HG03066 (cell line): ENCODE results near the gene STIP1.
A peak's percentile ranks its signal among the peaks of the same experiment; 100 is the strongest.

Source experiments
- ATAC-seq: cut with Tn5 transposase; IDR thresholded peaks from one replicate; pipeline ENCODE4 v1.9.1; 2021; ENCODE audit warnings: low read depth; ENCODE audit not compliant: unreplicated experiment

The STIP1 gene

GRCh38 chr11:64196626-64197025 lies 10.7 kb downstream of the STIP1 start:
- ATAC-seq = no peak

- no peak for ATAC-seq
Measured at GRCh38 chr11:64198511-64198910, 12.5 kb downstream of the STIP1 start.

DNA sequence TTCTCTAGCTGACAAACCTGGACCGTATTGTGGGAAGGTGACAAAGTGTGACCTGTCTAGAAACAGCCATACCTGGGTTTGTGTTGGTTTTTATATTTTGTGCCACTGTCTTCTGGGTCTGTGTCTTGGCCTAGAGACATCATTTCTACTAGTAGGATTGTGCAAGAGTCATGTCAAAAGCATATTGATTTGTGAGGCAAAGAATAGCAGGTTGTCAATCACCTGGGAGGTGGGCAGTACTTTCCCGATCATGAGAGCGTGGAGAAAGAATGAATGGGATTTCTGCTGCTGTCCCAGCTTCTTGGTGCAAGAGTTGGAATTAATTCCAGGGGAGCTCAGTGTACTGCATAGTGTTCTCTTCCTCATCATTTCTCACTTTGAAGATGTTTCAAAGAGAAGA lies 15.6 kb downstream of the STIP1 start:
- no peak for ATAC-seq

DNA sequence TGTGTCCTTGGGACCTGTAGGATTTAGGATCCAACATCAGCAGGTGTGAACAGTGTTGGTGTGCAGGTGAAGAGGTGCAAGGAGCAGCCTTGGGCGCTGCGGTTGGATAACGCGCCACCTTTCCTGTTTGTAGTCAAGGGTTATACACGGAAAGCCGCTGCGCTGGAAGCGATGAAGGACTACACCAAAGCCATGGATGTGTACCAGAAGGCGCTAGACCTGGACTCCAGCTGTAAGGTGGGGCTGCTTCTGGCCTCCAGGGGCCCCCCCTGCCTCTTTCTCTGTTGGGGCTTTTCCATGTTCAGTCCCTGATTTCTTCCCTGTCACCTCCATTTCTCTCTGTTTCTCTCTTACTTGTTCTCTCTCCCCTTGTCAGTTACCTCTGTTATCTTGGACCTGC lies 17.0 kb downstream of the STIP1 start:
- ATAC-seq = no peak

GRCh38 chr11:64203421-64204079 lies 17.6 kb downstream of the STIP1 start:
- ATAC-seq = no peak

DNA sequence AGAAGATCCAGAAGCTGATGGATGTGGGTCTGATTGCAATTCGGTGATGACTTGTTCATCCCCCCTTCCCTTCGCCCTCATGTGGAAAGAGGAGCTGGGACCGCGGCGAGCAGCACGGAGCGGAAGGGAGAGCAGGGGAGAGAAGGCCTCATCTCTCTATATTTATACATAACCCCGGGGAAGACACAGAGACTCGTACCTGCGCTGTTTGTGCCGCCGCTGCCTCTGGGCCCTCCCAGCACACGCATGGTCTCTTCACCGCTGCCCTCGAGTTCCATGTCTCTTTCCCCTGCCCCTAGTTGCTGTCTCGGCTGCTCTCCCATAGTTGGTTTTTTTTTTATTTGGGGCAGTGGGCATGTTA lies 18.1 kb downstream of the STIP1 start:
- no peak for ATAC-seq

DNA sequence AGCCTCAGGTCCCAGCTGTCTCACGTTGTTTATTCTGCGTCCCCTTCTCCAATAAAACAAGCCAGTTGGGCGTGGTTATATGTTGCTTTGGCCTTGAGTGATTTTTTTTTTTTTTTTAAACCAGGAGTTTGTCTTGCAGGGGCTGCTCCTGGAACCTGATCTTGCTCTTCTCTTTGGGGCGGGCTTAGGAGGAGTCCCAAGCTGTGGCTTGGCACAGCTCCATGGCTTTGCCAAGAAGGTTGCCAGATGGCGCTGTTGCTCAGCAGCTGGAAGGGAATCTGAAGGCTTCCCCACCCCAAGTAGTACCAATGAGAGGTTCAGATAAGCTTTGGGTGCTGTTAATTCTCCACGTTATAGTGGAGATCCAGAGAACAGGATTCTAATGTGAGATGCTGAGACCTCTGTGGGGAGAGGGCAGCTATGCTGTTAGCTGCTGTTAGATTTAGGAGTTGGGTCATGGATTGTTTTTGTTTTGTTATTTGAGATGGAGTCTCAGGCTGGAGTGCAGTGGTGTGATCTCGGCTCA lies 18.6 kb downstream of the STIP1 start:
- ATAC-seq = no peak

DNA sequence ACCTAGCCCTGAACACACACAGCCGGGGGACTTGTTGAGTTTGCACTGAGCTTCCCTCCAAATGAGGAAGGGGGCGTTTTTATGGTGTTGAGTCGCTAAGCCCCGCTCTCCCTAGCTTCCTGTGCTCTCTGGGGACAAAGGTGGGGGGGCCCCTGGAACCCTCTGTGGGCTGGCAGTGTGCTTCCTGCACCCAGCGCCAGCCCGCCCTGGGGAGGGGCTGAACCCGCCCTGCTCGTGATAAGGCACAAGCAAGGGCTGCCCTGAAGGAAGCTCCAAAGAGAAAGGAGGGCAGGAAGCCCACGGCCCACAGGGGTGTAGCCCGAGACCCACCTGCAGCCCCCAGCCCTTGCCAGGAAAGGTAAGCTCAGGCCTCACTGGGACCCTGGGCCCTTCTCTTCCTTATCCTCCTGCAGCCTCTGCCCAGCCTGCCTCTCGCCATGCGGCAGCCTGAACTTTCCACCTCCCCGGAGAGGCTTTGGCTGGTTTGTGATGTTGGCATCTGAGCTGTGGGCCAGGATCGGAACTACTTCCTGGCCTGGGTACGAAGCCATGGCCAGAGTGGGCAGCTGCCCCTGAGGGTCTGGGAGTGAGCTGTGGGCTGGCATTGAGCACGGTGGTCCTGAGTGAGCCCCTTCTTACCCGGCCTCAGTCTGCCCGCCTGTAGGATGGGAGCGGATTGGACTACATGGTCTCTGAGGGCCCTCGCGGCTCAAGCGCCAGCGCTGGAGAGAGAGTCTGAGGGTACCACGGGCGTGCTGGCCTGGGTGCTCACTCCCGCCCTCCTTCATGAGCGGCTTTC lies 20.7 kb downstream of the STIP1 start, which contains the start of gene FERMT3:
TSS of gene FERMT3 (plus strand) at position 265 of the 799 bp plus-strand sequence. CDS start 644 bp downstream, outside the sequence.
- no peak for ATAC-seq

- ATAC-seq = peak; percentile 43
Measured at GRCh38 chr11:64207256-64208085, 21.5 kb downstream of the STIP1 start.

DNA sequence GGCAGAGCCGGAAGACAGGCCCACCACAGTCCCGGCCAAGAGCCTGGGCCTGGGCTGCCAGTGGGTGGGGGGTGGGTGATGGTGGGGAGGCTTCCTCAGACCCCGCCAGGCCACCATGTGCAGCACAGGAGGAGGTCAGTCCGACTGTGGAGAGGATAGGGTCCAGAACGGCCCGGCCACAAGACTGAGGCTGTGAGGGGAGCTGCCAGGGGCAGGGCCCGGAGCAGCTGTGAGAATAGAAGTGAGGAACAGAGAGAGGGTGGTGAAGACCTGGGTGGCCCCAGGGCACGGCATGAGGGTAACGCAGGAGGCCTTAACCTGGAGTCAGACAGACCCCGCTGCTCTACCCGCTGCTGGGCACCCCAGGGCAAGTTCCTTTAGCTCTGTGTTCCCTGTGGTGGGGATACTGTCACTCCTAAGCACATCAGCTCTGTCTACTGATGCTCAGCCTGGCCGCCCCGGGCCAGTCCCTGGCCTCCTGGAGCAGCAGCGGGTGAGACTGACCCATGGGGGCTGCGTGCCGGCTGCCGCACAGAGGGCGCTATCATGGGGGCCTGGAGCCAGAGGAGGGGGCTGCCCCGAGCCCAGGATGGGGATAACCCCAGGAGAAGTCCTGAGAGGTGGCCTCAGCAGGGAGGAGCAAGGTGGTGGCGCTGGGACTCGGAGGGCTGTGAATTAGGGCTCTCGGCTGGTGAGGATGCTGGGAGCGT lies 22.3 kb downstream of the STIP1 start:
- ATAC-seq = no peak

DNA sequence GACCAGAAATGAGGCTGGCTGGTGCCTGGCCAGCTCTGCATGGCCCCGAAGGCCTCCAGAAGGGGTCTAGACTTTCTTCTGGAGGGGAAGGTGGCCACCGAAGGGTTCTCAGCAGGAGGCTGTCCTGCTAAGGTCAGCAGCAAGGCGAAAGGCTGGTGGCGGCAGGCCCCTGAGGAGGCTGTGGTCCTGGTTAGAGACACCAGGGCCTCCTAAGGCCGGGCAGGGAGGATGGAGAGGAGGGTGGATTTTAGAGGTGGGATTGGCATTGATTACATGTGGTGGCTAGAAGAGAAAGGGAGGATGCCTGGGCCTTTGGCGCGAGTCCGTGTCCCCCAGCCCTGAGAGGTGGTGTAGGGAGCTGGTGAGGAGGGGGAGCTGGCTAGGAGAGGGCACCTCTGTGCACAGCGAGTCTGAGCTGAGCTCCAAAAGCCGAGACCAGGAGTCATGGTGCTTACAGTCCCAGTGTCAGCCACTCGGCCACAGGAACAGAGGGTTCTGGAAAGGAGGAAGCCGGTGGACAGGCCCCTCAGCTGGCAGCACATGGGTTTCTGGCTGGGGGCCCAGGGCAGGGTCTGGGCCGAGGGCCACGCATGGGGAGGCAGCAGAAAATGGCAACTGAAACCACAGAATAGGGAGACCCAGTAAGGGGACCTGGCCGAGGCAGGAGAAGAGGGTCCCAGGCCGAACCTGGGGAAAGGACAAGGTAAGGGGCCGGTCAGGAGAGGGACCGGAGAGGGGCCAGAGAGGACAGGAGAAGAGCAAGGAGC lies 23.0 kb downstream of the STIP1 start:
- no peak for ATAC-seq

GRCh38 chr11:64209563-64209843 lies 23.5 kb downstream of the STIP1 start:
- ATAC-seq = no peak

GRCh38 chr11:64210301-64211020 lies 24.5 kb downstream of the STIP1 start:
- no peak for ATAC-seq

GRCh38 chr11:64211181-64211872 lies 25.4 kb downstream of the STIP1 start:
- ATAC-seq = no peak

GRCh38 chr11:64216879-64217278 lies 30.9 kb downstream of the STIP1 start:
- ATAC-seq = no peak

DNA sequence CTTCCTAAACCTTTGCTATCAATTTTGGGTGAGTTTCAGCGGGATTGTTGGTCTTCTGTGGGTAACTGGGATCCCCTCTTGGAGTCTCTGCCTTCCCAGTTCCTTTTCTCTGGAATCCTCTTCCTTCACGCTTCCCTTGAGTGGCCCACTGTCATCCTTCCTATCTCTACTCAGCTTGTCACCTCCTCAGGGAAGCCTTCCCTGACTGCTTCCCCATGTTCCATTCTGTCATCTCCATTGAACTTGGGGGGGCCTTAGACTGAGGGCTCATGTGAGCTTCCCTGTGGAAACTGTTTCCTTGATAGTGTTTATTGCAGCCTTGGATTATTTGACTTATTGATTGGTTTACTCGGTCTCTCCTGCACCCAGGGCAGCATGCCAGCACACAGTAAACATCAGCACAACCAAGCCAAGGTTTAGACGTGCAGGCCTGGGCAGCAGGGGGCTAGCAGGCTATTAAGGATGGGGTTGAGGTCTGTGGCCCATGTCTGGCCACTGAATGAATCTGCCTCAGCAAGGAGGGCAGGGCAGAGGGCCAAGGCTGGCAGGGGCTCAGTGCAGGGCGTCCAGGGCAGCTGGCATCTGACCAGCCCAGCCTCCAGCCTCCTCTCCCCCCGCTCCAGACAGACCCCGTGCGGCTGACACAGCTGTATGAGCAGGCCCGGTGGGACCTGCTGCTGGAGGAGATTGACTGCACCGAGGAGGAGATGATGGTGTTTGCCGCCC lies 32.8 kb downstream of the STIP1 start:
- ATAC-seq = no peak

DNA sequence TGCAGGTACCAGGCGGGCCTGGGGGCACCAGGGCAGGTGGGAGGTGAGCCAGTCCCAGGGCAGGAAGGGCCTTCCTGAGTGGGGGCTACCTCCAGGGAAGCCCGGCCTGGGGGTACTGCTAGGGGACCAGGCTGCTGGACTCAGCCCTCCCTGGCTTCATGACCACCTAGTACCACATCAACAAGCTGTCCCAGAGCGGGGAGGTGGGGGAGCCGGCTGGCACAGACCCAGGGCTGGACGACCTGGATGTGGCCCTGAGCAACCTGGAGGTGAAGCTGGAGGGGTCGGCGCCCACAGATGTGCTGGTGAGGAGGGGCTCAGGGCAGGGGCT lies 33.3 kb downstream of the STIP1 start:
- no peak for ATAC-seq

DNA sequence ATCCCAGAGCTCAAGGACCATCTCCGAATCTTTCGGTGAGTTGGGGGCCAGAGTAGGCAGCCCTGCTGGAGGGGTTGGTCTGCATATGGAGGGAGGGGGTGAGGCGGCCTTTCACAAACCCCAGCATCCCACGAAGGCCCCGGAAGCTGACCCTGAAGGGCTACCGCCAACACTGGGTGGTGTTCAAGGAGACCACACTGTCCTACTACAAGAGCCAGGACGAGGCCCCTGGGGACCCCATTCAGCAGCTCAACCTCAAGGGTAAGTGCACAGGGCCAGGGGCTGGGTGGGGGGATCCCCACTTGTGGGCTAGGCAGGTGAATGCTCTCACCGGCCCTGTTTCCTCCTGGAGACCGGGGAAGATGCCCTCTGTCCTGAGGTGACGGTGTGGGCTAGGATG lies 33.8 kb downstream of the STIP1 start:
- ATAC-seq = no peak
